Thoracic aorta (tissue), 2 donors: ENCODE results near the gene IL4R. TPM values are rescaled to one million over a fixed set of nuclear protein-coding genes. Genes with fewer than 3 reads are reported as not detected.
"Not testable (repeated sequence)": the region's sequence is repeated elsewhere in the genome, so short reads cannot be mapped to it uniquely, and the experiment has no call there.

Experiments used
- ATAC-seq: fragments of 150-250 bp; one replicate; pipeline ENCODE4 v1.8.0; 2017; ENCODE audit warnings: low read depth; ENCODE audit not compliant: insufficient number of reproducible peaks, low FRiP score
- DNase-seq: peaks from one replicate; pipeline ENCODE4 v3.0.0-alpha.2; 2020; ENCODE audit warnings: low spot score
- H3K27ac ChIP-seq, 2 donors: fragments of 200-600 bp; sonication (generic); 1 replicate in 1 of 2; 2 replicates in 1 of 2; pipeline ENCODE4 v1.5.1; 2016; ENCODE audit warnings: mild to moderate bottlenecking in 2 of 2, moderate library complexity in 2 of 2
- H3K27me3 ChIP-seq: fragments of 200-600 bp; sonication (generic); replicated peaks from 2 replicates; pipeline ENCODE4 v1.6.0; 2016; ENCODE audit warnings: mild to moderate bottlenecking; ENCODE audit not compliant: insufficient read depth
- H3K36me3 ChIP-seq: fragments of 200-600 bp; sonication (generic); one replicate; pipeline ENCODE4 v1.5.1; 2016
- H3K4me1 ChIP-seq, 2 donors: fragments of 200-600 bp; sonication (generic); 1 replicate in 1 of 2; 2 replicates in 1 of 2; pipeline versions ENCODE4 v1.5.1 to v1.6.0; 2016; ENCODE audit warnings: low read depth in 2 of 2, mild to moderate bottlenecking in 1 of 2; ENCODE audit not compliant: control insufficient read depth in 1 of 2
- H3K4me3 ChIP-seq: fragments of 200-600 bp; sonication (generic); 2 replicates; pipeline ENCODE4 v1.5.1; 2016; ENCODE audit warnings: mild to moderate bottlenecking
- H3K9me3 ChIP-seq: fragments of 200-600 bp; sonication (generic); 2 replicates; pipeline ENCODE4 v1.5.1; 2016
- CTCF ChIP-seq: fragments of 200-600 bp; sonication (generic); IDR thresholded peaks from one replicate; pipeline ENCODE4 v1.5.1; 2019; ENCODE audit warnings: antibody characterized with exemption
- total RNA-seq, 2 donors: library from RNA; depleted of rRNA; stranded (reverse); fragments of >200 nt; gene quantifications; one replicate each; pipeline versions ENCODE4 v1.1.0 to v1.2.3, GENCODE V29; 2016

Gene IL4R
- total RNA-seq, 2 donors from 2014 or later, result 46.2 to 148 TPM

- ATAC-seq (no peak), DNase-seq (no peak)
- Histone ChIP-seq H3K4me1 (peaks cover 7 to 14% of the 10 kb centered on the region in 2 donors), H3K27me3 (no peaks in the 10 kb centered on the region), H3K4me3 (no peak overlapping the region), H3K36me3 (no peaks in the 10 kb centered on the region), H3K9me3 (peaks cover 3% of the 10 kb centered on the region), H3K27ac (no peak overlapping the region)
- no peak for TF ChIP-seq CTCF
These were observed 92.8 kb downstream of the IL4R start for GRCh38 chr16:27406511-27407128.

- Histone ChIP-seq H3K27me3 (no peaks in the 10 kb centered on the region), H3K9me3 (peaks cover 3% of the 10 kb centered on the region), H3K36me3 (no peaks in the 10 kb centered on the region), H3K4me1 (peaks cover 1 to 8% of the 10 kb centered on the region in 2 donors), H3K27ac (no peak overlapping the region), H3K4me3 (no peak overlapping the region)
- no peak for DNase-seq
- TF ChIP-seq CTCF, result no peak
- ATAC-seq, result no peak
These were observed 93.4 kb downstream of the IL4R start for GRCh38 chr16:27407133-27407532.

GRCh38 chr16:27408012-27408601, 94.3 kb downstream of the IL4R start:
- Histone ChIP-seq H3K4me3 (no peak overlapping the region), H3K9me3 (peaks cover 3% of the 10 kb centered on the region), H3K36me3 (no peaks in the 10 kb centered on the region), H3K27ac (no peak overlapping the region), H3K4me1 (no peaks in the 10 kb centered on the region), H3K27me3 (no peaks in the 10 kb centered on the region)
- no peak for TF ChIP-seq CTCF
- DNase-seq (no peak), ATAC-seq (no peak)

GRCh38 chr16:27408602-27409031, 94.8 kb downstream of the IL4R start:
- TF ChIP-seq CTCF, result no peak
- Histone ChIP-seq H3K4me3 (no peak overlapping the region), H3K4me1 (no peaks in the 10 kb centered on the region), H3K36me3 (no peaks in the 10 kb centered on the region), H3K27ac (no peak overlapping the region), H3K27me3 (no peaks in the 10 kb centered on the region), H3K9me3 (peaks cover 3% of the 10 kb centered on the region)
- no peak for DNase-seq
- ATAC-seq, result no peak

GRCh38 chr16:27409958-27410357, 96.2 kb downstream of the IL4R start:
- H3K4me1 ChIP-seq, H3K27ac ChIP-seq, H3K4me3 ChIP-seq, ATAC-seq, H3K36me3 ChIP-seq, DNase-seq, H3K9me3 ChIP-seq, H3K27me3 ChIP-seq: not testable (repeated sequence)
